ENCODE results near the gene TGFBR3.

The TGFBR3 gene

GRCh38 chr1:91651243-91651642, 234.7 kb downstream of the TGFBR3 start:
- H3K27ac Mint-ChIP-seq = no peak overlapping the region
- H3K9me3 Mint-ChIP-seq = peaks cover 3% of the 10 kb centered on the region
- no peaks in the 10 kb centered on the region for H3K36me3 Mint-ChIP-seq (ENCODE audit: low read depth)
- peaks cover 6% of the 10 kb centered on the region for H3K4me1 Mint-ChIP-seq (ENCODE audit: low read depth)
- H3K4me3 Mint-ChIP-seq = no peak overlapping the region
- H3K27me3 Mint-ChIP-seq = no peaks in the 10 kb centered on the region

GRCh38 chr1:91650764-91651163, 235.2 kb downstream of the TGFBR3 start:
- no peak overlapping the region for H3K4me3 Mint-ChIP-seq
- peaks cover 3% of the 10 kb centered on the region for H3K9me3 Mint-ChIP-seq
- H3K4me1 Mint-ChIP-seq (ENCODE audit: low read depth) = peaks cover 6% of the 10 kb centered on the region
- H3K36me3 Mint-ChIP-seq (ENCODE audit: low read depth) = no peaks in the 10 kb centered on the region
- no peak overlapping the region for H3K27ac Mint-ChIP-seq
- no peaks in the 10 kb centered on the region for H3K27me3 Mint-ChIP-seq

GRCh38 chr1:91647061-91647460, 238.9 kb downstream of the TGFBR3 start:
- Mint-ChIP-seq H3K27me3 (no peaks in the 10 kb centered on the region), H3K4me1 (ENCODE audit: low read depth) (peaks cover 6% of the 10 kb centered on the region), H3K36me3 (ENCODE audit: low read depth) (no peaks in the 10 kb centered on the region), H3K27ac (no peak overlapping the region), H3K9me3 (no peaks in the 10 kb centered on the region), H3K4me3 (no peak overlapping the region)

GRCh38 chr1:91645031-91645430, 240.9 kb downstream of the TGFBR3 start:
- Mint-ChIP-seq H3K4me1 (ENCODE audit: low read depth) (peaks cover 6% of the 10 kb centered on the region), H3K27me3 (no peaks in the 10 kb centered on the region), H3K9me3 (peaks cover 6% of the 10 kb centered on the region), H3K27ac (no peak overlapping the region), H3K4me3 (no peak overlapping the region), H3K36me3 (ENCODE audit: low read depth) (no peaks in the 10 kb centered on the region)

GRCh38 chr1:91643431-91643830, 242.5 kb downstream of the TGFBR3 start:
- Mint-ChIP-seq H3K27me3 (no peaks in the 10 kb centered on the region), H3K9me3 (peaks cover 10% of the 10 kb centered on the region), H3K27ac (no peak overlapping the region), H3K4me1 (ENCODE audit: low read depth) (peaks cover 6% of the 10 kb centered on the region), H3K36me3 (ENCODE audit: low read depth) (no peaks in the 10 kb centered on the region), H3K4me3 (no peak overlapping the region)

- no peak overlapping the region for H3K27ac Mint-ChIP-seq
- no peak overlapping the region for H3K4me3 Mint-ChIP-seq
- no peaks in the 10 kb centered on the region for H3K27me3 Mint-ChIP-seq
- no peaks in the 10 kb centered on the region for H3K4me1 Mint-ChIP-seq (ENCODE audit: low read depth)
- H3K36me3 Mint-ChIP-seq (ENCODE audit: low read depth) = no peaks in the 10 kb centered on the region
- H3K9me3 Mint-ChIP-seq = peaks cover 10% of the 10 kb centered on the region
These were observed 244.9 kb downstream of the TGFBR3 start for GRCh38 chr1:91640877-91641526.

- no peaks in the 10 kb centered on the region for H3K4me1 Mint-ChIP-seq (ENCODE audit: low read depth)
These were observed 248.4 kb downstream of the TGFBR3 start for GRCh38 chr1:91637539-91637994.

GRCh38 chr1:91635763-91636162, 250.2 kb downstream of the TGFBR3 start:
- Mint-ChIP-seq H3K9me3 (peaks cover 7% of the 10 kb centered on the region), H3K27me3 (no peaks in the 10 kb centered on the region), H3K4me3 (no peak overlapping the region), H3K4me1 (ENCODE audit: low read depth) (no peaks in the 10 kb centered on the region), H3K27ac (no peak overlapping the region), H3K36me3 (ENCODE audit: low read depth) (no peaks in the 10 kb centered on the region)

More at GRCh38 chr1:91637539-91637994, 248.4 kb downstream of the TGFBR3 start:
- no peaks in the 10 kb centered on the region for H3K27me3 Mint-ChIP-seq
- H3K4me3 Mint-ChIP-seq = no peak overlapping the region
- no peaks in the 10 kb centered on the region for H3K36me3 Mint-ChIP-seq (ENCODE audit: low read depth)
- peaks cover 10% of the 10 kb centered on the region for H3K9me3 Mint-ChIP-seq
- H3K27ac Mint-ChIP-seq = no peak overlapping the region

GRCh38 chr1:91633438-91633837, 252.5 kb downstream of the TGFBR3 start:
- H3K27me3 Mint-ChIP-seq = no peaks in the 10 kb centered on the region
- no peaks in the 10 kb centered on the region for H3K36me3 Mint-ChIP-seq (ENCODE audit: low read depth)
- H3K4me3 Mint-ChIP-seq = no peak overlapping the region
- H3K27ac Mint-ChIP-seq = no peak overlapping the region
- H3K4me1 Mint-ChIP-seq (ENCODE audit: low read depth) = no peaks in the 10 kb centered on the region
- H3K9me3 Mint-ChIP-seq = no peaks in the 10 kb centered on the region

GRCh38 chr1:91631718-91632330, 254.1 kb downstream of the TGFBR3 start:
- no peak overlapping the region for H3K27ac Mint-ChIP-seq
- no peaks in the 10 kb centered on the region for H3K36me3 Mint-ChIP-seq (ENCODE audit: low read depth)
- no peak overlapping the region for H3K4me3 Mint-ChIP-seq

GRCh38 chr1:91630803-91631202, 255.1 kb downstream of the TGFBR3 start:
- Mint-ChIP-seq H3K27me3 (no peaks in the 10 kb centered on the region), H3K27ac (no peak overlapping the region), H3K9me3 (no peaks in the 10 kb centered on the region), H3K4me1 (ENCODE audit: low read depth) (no peaks in the 10 kb centered on the region), H3K36me3 (ENCODE audit: low read depth) (no peaks in the 10 kb centered on the region), H3K4me3 (no peak overlapping the region)

More at GRCh38 chr1:91631718-91632330, 254.1 kb downstream of the TGFBR3 start:
- H3K9me3 Mint-ChIP-seq = no peaks in the 10 kb centered on the region
- H3K4me1 Mint-ChIP-seq (ENCODE audit: low read depth) = no peaks in the 10 kb centered on the region
- no peaks in the 10 kb centered on the region for H3K27me3 Mint-ChIP-seq

All from stimulated activated naive CD8-positive, alpha-beta T cell treated with anti-CD3 and anti-CD28 coated beads, Interleukin-15, Interleukin-2, amounts not matched to agents 100 ng/mL and 50 ng/mL, for 24 hours (primary cell).